Measurements from ENCODE around the gene ANP32A. TPM values are rescaled to one million over a fixed set of nuclear protein-coding genes. Genes with fewer than 3 reads are reported as not detected.

Gene ANP32A
- total and polyA plus RNA-seq, 9 of the 15 experiments (the other 6 are each of a cell fraction or from before 2014, with no cell fraction given), result 13.2 to 656 (median 210) TPM

DNA sequence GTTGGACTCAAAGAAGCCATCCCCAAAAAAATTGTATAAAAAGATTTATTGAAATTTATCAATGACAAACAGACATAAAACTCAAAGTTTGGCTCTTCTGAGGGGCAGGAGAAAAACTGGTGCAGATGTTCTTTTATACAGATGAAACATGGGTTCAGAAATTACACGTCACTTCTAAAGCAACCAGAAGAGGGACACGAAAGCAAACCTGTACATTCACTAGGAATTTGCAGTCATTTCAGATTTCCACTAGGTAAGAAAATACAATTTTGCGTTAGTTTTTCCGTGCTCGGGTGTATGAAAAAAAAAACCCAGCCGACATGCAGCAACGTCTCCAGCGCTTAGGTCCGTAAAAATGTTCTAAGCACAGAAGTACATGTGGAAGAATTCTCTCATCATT, 41.8 kb downstream of the ANP32A start:
- no TSS peak for BruUV-seq (replicated peaks)
- POLR2A ChIA-PET, result interaction anchor here (0.7 kb wide), 1 partner anchor 142 kb away, joined by 3 read pairs; no protein-coding TSS in a partner anchor
- Histone ChIP-seq H3K27me3 (ENCODE audit: control insufficient read depth in 2 of 2, insufficient read depth in 2 of 2, low read length in 2 of 2) (no peaks in the 10 kb centered on the region), H2AFZ (ENCODE audit: low read depth, low read length) (no peak overlapping the region), H3K4me1 (replicated peaks in 1 of 2; ENCODE audit: control insufficient read depth in 2 of 2, insufficient read depth in 2 of 2, low read length in 2 of 2) (no peaks in the 10 kb centered on the region), H3K9me3 (replicated peaks; ENCODE audit: control insufficient read depth, insufficient read depth, low read depth, low read length) (no peaks in the 10 kb centered on the region), H3K9ac (ENCODE audit: insufficient read depth in 1 of 2, low read depth in 2 of 2, low read length in 2 of 2) (no peak overlapping the region), H3K36me3 (ENCODE audit: control insufficient read depth, insufficient read depth, low read length) (peaks cover 60% of the 10 kb centered on the region), H4K20me1 (replicated peaks; ENCODE audit: control insufficient read depth, insufficient read depth, low read length) (no peaks in the 10 kb centered on the region), H3K4me3 (no peak overlapping the region), H3K9me1 (ENCODE audit: control insufficient read depth, insufficient read depth, low read length) (no peaks in the 10 kb centered on the region), H3K4me2 (ENCODE audit: insufficient read depth, low read length) (no peak overlapping the region), H3K27ac (ENCODE audit: extremely low read depth, low read depth, low read length) (no peak overlapping the region), H3K79me2 (ENCODE audit: control insufficient read depth, insufficient read depth, low read length) (no peaks in the 10 kb centered on the region)
- WGBS (ENCODE audit: insufficient coverage, low coverage, missing lambda C conversion rate), result 94% methylated on average over 9 of the region's 9 CpGs
- FAIRE-seq (no peak), ATAC-seq (no peak), DNase-seq (ENCODE audit: extremely low read depth in 1 of 4, low spot score in 3 of 4) (no peak)
- TF ChIP-seq TCF3 (CRISPR knock-in tag; IDR thresholded peaks at IDR 0.05) (no peak), ZFP1 (CRISPR knock-in tag; IDR thresholded peaks at IDR 0.05) (no peak), CHCHD3 (CRISPR knock-in tag; IDR thresholded peaks at IDR 0.05) (no peak), ZBTB17 (CRISPR knock-in tag; IDR thresholded peaks at IDR 0.05) (no peak), FOS (IDR thresholded peaks at IDR 0.05; ENCODE audit: extremely low read depth, insufficient read length) (no peak), HMG20B (CRISPR knock-in tag; IDR thresholded peaks at IDR 0.05) (no peak), SIRT6 (IDR thresholded peaks at IDR 0.05; ENCODE audit: low read depth, low read length) (no peak)
- TF ChIP-seq, protein P1, sequence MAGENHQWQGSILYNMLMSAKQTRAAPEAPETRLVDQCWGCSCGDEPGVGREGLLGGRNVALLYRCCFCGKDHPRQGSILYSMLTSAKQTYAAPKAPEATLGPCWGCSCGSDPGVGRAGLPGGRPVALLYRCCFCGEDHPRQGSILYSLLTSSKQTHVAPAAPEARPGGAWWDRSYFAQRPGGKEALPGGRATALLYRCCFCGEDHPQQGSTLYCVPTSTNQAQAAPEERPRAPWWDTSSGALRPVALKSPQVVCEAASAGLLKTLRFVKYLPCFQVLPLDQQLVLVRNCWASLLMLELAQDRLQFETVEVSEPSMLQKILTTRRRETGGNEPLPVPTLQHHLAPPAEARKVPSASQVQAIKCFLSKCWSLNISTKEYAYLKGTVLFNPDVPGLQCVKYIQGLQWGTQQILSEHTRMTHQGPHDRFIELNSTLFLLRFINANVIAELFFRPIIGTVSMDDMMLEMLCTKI (IDR thresholded peaks at IDR 0.05; ENCODE audit: partially characterized antibody), result no peak
- TF ChIP-seq, protein P2, sequence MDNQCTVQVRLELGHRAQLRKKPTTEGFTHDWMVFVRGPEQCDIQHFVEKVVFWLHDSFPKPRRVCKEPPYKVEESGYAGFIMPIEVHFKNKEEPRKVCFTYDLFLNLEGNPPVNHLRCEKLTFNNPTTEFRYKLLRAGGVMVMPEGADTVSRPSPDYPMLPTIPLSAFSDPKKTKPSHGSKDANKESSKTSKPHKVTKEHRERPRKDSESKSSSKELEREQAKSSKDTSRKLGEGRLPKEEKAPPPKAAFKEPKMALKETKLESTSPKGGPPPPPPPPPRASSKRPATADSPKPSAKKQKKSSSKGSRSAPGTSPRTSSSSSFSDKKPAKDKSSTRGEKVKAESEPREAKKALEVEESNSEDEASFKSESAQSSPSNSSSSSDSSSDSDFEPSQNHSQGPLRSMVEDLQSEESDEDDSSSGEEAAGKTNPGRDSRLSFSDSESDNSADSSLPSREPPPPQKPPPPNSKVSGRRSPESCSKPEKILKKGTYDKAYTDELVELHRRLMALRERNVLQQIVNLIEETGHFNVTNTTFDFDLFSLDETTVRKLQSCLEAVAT (IDR thresholded peaks at IDR 0.05), result no peak
- TF ChIP-seq, protein P3, sequence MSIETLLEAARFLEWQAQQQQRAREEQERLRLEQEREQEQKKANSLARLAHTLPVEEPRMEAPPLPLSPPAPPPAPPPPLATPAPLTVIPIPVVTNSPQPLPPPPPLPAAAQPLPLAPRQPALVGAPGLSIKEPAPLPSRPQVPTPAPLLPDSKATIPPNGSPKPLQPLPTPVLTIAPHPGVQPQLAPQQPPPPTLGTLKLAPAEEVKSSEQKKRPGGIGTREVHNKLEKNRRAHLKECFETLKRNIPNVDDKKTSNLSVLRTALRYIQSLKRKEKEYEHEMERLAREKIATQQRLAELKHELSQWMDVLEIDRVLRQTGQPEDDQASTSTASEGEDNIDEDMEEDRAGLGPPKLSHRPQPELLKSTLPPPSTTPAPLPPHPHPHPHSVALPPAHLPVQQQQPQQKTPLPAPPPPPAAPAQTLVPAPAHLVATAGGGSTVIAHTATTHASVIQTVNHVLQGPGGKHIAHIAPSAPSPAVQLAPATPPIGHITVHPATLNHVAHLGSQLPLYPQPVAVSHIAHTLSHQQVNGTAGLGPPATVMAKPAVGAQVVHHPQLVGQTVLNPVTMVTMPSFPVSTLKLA (conservative IDR thresholded peaks at IDR 0.05), result no peak
- TF ChIP-seq, protein P4, sequence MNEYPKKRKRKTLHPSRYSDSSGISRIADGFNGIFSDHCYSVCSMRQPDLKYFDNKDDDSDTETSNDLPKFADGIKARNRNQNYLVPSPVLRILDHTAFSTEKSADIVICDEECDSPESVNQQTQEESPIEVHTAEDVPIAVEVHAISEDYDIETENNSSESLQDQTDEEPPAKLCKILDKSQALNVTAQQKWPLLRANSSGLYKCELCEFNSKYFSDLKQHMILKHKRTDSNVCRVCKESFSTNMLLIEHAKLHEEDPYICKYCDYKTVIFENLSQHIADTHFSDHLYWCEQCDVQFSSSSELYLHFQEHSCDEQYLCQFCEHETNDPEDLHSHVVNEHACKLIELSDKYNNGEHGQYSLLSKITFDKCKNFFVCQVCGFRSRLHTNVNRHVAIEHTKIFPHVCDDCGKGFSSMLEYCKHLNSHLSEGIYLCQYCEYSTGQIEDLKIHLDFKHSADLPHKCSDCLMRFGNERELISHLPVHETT (CRISPR knock-in tag; conservative IDR thresholded peaks at IDR 0.05 in 1 of 2, IDR thresholded peaks at IDR 0.05 in 1 of 2), result no peak
- CTCF ChIA-PET (ENCODE audit: low intra/inter-chr PET ratio), result no interaction called here
- intact Hi-C loops (cut with micrococcal nuclease), result no loop called here
- in situ Hi-C loops (cut with MboI), result no loop called here

All from K562 (cell line).